ENCODE results near the gene MFAP2.

Gene MFAP2

GRCh38 chr1:16926491-16927073 lies 53.8 kb downstream of the MFAP2 start:
- DNase-seq: no peak

- no peak for DNase-seq
These were observed 54.6 kb downstream of the MFAP2 start for GRCh38 chr1:16925635-16926490.

GRCh38 chr1:16924919-16925477 lies 55.4 kb downstream of the MFAP2 start:
- no peak for DNase-seq
